OCI-LY1 (cell line): ENCODE results near the gene B4GALNT2.

Source experiments
- CTCF ChIP-seq: fragments of 200-600 bp; sonication (generic), shearing (Covaris generic); IDR thresholded peaks from 2 replicates; pipeline ENCODE4 v1.5.1; 2017; ENCODE audit warnings: mild to moderate bottlenecking, antibody characterized with exemption, low read length, moderate library complexity, mixed read lengths
- EZH2 ChIP-seq: fragments of 200-600 bp; sonication (generic), shearing (Covaris generic); IDR thresholded peaks from 2 replicates; pipeline ENCODE4 v1.8.0; 2017; ENCODE audit warnings: borderline replicate concordance, mixed run types, mild to moderate bottlenecking, antibody characterized with exemption, low read length, moderate library complexity, mixed read lengths

- TF ChIP-seq CTCF, result no peak
- no peak for TF ChIP-seq EZH2
Measured at GRCh38 chr17:49196520-49196919, 64.0 kb downstream of the B4GALNT2 start.
